Measurements from ENCODE around the gene SLC38A5.

- TF ChIP-seq SMARCA5 (IDR thresholded peaks at IDR 0.05) (no peak), KAT2B (IDR thresholded peaks at IDR 0.05; ENCODE audit: low read depth, low read length) (no peak), PBX2 (CRISPR knock-in tag; IDR thresholded peaks at IDR 0.05; ENCODE audit: low read depth) (no peak), PBX2 (tag; conservative IDR thresholded peaks at IDR 0.05; ENCODE audit: low read depth) (no peak), FOSL1 (tag; conservative IDR thresholded peaks at IDR 0.05) (no peak), CTCF (IDR thresholded peaks at IDR 0.05 in 2 of 3, conservative IDR thresholded peaks at IDR 0.05 in 1 of 3; ENCODE audit: insufficient read depth in 2 of 3, low read depth in 1 of 3, low read length in 3 of 3) (no peak), NR2C2 (CRISPR knock-in tag; IDR thresholded peaks at IDR 0.05) (no peak), NR2C2 (tag; IDR thresholded peaks at IDR 0.05) (no peak), ZNF76 (CRISPR knock-in tag; IDR thresholded peaks at IDR 0.05; ENCODE audit: borderline replicate concordance) (no peak), PHB2 (IDR thresholded peaks at IDR 0.05; ENCODE audit: low read depth) (no peak), ZNF277 (CRISPR knock-in tag; IDR thresholded peaks at IDR 0.05; ENCODE audit: borderline replicate concordance) (no peak), MLX (CRISPR knock-in tag; conservative IDR thresholded peaks at IDR 0.05) (no peak), MYC (IDR thresholded peaks at IDR 0.05; ENCODE audit: low read depth, low read length) (no peak), MYC (CRISPR knock-in tag; IDR thresholded peaks at IDR 0.05; ENCODE audit: borderline replicate concordance, low read depth) (no peak), CREM (IDR thresholded peaks at IDR 0.05; ENCODE audit: low read depth) (no peak)
Observed at GRCh38 chrX:48497871-48498270, 27.8 kb upstream of the SLC38A5 start.

All from K562 (cell line).